GM12874 (cell line): ENCODE measurements around the gene ZNF691.
A peak's percentile ranks its signal among the peaks of the same experiment; 100 is the strongest.

Experiments
- TF ChIP-seq, protein P1 (sequence below): IDR thresholded peaks from 2 replicates; pipeline ENCODE4 v1.5.1; 2011; ENCODE audit warnings: low read depth, mild to moderate bottlenecking, control low read depth, low read length, moderate library complexity; ENCODE audit not compliant: insufficient read depth

The ZNF691 gene, protein sequence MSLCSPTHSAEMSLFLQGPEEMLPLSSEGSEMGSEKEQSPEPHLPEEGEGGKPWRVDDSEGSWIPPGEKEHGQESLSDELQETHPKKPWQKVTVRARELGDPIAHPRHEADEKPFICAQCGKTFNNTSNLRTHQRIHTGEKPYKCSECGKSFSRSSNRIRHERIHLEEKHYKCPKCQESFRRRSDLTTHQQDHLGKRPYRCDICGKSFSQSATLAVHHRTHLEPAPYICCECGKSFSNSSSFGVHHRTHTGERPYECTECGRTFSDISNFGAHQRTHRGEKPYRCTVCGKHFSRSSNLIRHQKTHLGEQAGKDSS

DNA sequence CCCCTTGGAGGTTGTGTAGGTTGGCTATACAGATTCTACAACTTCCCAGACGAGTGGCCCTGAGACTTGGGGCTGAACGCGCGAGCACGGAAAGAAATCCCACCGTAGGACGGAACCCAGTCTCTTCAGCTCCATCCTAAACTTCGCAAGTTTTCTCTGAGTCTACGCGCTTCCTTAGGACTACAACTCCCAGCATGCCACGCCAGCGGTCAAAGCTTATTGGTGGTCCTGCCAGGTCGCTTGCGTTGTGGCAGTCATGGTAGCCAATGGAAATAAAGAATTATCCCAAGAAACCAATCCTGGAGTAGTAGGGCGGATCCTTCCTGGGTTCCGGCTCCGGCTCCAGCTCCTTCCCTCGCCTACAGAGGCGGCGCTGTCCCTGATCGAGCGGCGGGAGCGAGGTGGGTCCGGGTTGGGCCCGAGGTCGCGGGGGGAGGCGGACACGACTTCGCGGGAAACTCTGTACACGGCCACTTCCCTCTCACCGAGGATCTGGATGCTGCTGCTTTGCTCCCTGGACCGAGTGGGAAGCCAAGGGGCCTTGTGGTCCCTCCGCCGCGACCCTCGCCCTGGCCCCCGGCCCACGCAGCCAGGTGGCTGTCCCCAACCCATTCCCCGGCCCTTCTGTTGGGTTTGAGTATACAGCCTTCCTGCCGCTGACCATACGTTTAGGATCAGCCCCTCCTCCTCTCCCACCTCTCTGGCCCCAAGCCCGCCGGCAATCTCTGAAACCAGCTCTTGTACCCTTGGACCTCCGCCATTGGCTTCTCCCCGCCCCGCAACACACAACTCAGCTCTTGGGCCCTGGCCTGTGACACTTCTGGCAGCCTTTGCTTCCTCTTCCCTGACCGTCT is at the start of gene ZNF691:
Gene ZNF691 (plus strand): TSS at position 357 of the 854 bp plus-strand sequence. CDS start 3,046 bp downstream, outside the sequence.
- TF ChIP-seq, protein P1, sequence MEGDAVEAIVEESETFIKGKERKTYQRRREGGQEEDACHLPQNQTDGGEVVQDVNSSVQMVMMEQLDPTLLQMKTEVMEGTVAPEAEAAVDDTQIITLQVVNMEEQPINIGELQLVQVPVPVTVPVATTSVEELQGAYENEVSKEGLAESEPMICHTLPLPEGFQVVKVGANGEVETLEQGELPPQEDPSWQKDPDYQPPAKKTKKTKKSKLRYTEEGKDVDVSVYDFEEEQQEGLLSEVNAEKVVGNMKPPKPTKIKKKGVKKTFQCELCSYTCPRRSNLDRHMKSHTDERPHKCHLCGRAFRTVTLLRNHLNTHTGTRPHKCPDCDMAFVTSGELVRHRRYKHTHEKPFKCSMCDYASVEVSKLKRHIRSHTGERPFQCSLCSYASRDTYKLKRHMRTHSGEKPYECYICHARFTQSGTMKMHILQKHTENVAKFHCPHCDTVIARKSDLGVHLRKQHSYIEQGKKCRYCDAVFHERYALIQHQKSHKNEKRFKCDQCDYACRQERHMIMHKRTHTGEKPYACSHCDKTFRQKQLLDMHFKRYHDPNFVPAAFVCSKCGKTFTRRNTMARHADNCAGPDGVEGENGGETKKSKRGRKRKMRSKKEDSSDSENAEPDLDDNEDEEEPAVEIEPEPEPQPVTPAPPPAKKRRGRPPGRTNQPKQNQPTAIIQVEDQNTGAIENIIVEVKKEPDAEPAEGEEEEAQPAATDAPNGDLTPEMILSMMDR: peak; percentile 36; the same call in 1 of the 2 replicates

DNA sequence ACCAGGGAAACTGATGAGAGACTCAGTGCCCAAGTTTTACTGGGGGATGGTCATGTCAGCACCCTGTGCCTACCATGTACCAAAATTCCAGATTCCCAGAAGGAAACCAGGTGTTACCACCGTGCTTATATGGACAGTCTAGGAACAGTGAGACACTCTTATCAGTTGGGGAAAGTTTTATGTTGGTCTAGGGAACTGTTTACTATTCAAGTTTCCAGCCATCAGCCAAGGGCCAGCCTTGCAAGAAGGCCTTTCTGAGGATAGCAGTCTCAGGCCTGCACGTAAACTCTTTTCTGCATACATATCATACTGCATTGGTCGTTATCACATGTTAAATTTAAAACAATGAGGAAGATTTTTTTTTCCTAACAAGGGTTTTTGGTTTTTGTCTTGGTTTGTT is 49.0 kb upstream of the ZNF691 start:
- TF ChIP-seq, protein P1: no peak

DNA sequence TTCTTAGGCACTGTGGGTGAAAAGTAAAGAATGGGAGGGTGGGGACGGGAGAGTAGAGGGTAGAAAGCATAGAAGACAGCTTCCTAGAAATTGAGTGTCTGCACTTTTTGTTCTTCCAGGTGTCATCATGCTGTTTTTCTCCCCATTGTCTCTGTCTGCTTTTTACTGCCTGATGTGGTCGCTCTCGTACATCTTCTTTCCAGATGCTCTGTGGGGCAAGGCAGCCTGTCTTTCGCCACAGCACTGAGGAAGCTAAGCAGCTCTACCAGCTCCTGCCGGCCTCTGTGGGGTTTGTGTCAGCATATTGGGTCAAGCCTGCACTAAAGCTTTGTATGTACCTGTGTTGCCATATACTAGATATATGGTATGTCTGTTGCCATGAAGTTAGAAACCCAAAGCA is 48.4 kb upstream of the ZNF691 start:
- TF ChIP-seq, protein P1: no peak

DNA sequence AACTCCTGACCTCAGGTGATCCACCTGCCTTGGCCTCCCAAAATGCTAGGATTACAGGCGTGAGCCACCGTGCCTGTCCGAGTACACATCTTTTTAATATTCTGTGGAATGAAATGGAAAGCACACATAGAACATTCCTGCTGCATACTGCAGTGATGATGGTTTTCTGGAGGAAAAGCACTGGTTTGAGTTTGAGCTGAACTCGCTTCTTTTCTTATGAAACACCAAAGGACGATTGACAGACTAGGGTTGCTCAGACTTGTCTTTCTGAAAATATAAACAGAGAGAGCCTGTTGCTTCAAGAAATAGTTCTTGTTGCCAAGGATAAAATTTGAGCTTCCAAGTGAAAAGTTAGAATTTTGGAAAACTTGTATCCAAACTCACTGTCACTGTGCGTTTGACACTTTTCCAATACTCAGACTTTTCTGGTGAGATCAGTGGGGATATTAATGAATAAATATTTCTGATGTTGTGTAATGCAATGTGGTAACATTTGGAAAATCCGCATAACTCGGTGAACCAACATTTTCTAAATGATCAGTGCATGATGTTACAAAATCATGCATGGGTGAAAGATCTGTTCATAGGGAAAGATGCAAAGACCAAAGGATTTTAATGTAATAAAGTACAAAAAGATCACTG is 44.5 kb upstream of the ZNF691 start:
- TF ChIP-seq, protein P1: no peak

DNA sequence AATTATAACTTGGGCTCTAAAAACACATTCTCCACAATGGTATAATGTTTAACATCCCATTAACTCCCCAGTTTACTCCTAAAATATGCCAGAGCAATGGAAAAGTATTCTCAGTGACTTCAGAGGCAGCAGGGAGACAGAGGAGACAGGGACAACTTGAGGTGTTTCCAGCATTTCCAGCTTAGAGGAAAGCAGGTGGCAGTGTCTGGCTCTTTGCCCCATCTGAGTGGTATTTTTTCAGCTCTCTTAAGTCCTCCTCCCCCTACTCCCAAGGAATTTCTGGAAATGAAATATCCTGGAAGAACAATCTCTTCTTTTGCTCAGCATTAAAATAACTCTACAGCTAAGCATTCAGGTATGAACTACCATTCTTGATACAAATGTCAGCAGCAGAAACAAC is 40.2 kb upstream of the ZNF691 start:
- TF ChIP-seq, protein P1: no peak

DNA sequence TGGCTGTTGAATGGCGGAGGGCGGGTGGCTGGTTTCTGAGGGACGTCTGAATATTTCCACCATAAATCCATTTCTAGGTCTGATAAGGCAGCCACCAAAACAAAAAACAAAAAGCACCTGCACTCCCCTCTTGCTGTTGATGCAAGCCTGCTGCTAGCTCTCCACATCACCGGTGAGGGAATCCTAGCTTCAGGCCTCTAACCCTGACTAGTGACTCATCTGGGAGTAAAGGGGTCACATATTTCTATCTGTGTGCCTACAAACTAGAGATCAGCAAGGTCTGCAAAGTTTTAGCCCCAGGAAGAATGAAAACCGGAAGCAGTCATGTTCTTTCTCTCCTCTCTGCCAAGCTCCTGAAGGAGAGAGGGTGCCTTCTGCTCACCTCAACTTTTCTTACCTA is 39.8 kb upstream of the ZNF691 start:
- TF ChIP-seq, protein P1: no peak
